ENCODE results near the gene TIFAB.

The TIFAB gene

GRCh38 chr5:135490245-135491037, 38.3 kb upstream of the TIFAB start:
- Histone ChIP-seq H3K9me3 (ENCODE audit: control insufficient read depth in 2 of 2, low read length in 2 of 2) (no peaks in the 10 kb centered on the region), H3K9ac (ENCODE audit: low read depth in 1 of 2, low read length in 2 of 2) (no peak overlapping the region), H3K27ac (ENCODE audit: low read depth in 2 of 2, low read length in 2 of 2) (no peak overlapping the region), H3K27me3 (ENCODE audit: control insufficient read depth in 2 of 2, insufficient read depth in 2 of 2, low read length in 2 of 2) (peaks cover 52 to 68% of the 10 kb centered on the region in 2 donors), H3K4me3 (ENCODE audit: low read length in 2 of 2) (no peak overlapping the region), H3K36me3 (ENCODE audit: control insufficient read depth in 2 of 2, insufficient read depth in 2 of 2, low read length in 2 of 2) (no peaks in the 10 kb centered on the region), H3K4me1 (ENCODE audit: control insufficient read depth in 2 of 2, insufficient read depth in 2 of 2, low read length in 2 of 2) (peaks cover 0 to 2% of the 10 kb centered on the region in 2 donors)

- H3K27me3 ChIP-seq (ENCODE audit: control insufficient read depth in 2 of 2, insufficient read depth in 2 of 2, low read length in 2 of 2): peaks cover 55 to 68% of the 10 kb centered on the region in 2 donors
- H3K9ac ChIP-seq (ENCODE audit: low read depth in 1 of 2, low read length in 2 of 2): no peak overlapping the region
- no peak overlapping the region for H3K4me3 ChIP-seq (ENCODE audit: low read length in 2 of 2)
- no peak overlapping the region for H3K27ac ChIP-seq (ENCODE audit: low read depth in 2 of 2, low read length in 2 of 2)
- no peaks in the 10 kb centered on the region for H3K9me3 ChIP-seq (ENCODE audit: control insufficient read depth in 2 of 2, low read length in 2 of 2)
- H3K4me1 ChIP-seq (ENCODE audit: control insufficient read depth in 2 of 2, insufficient read depth in 2 of 2, low read length in 2 of 2): peaks cover 0 to 2% of the 10 kb centered on the region in 2 donors
- H3K36me3 ChIP-seq (ENCODE audit: control insufficient read depth in 2 of 2, insufficient read depth in 2 of 2, low read length in 2 of 2): no peaks in the 10 kb centered on the region
Measured at GRCh38 chr5:135489466-135490244, 37.5 kb upstream of the TIFAB start.

- peak overlapping the region; percentile 39 to 56 for H3K4me3 ChIP-seq (ENCODE audit: low read length in 2 of 2)
- no peaks in the 10 kb centered on the region for H3K36me3 ChIP-seq (ENCODE audit: control insufficient read depth in 2 of 2, insufficient read depth in 2 of 2, low read length in 2 of 2)
- no peak overlapping the region for H3K9ac ChIP-seq (ENCODE audit: low read depth in 1 of 2, low read length in 2 of 2)
- H3K4me1 ChIP-seq (ENCODE audit: control insufficient read depth in 2 of 2, insufficient read depth in 2 of 2, low read length in 2 of 2): peaks cover 0 to 2% of the 10 kb centered on the region in 2 donors
- H3K27ac ChIP-seq (ENCODE audit: low read depth in 2 of 2, low read length in 2 of 2): no peak overlapping the region
- no peaks in the 10 kb centered on the region for H3K9me3 ChIP-seq (ENCODE audit: control insufficient read depth in 2 of 2, low read length in 2 of 2)
- H3K27me3 ChIP-seq (ENCODE audit: control insufficient read depth in 2 of 2, insufficient read depth in 2 of 2, low read length in 2 of 2): peaks cover 57 to 66% of the 10 kb centered on the region in 2 donors
Measured at GRCh38 chr5:135488727-135489465, 36.7 kb upstream of the TIFAB start.

- peaks cover 0 to 2% of the 10 kb centered on the region in 2 donors for H3K4me1 ChIP-seq (ENCODE audit: control insufficient read depth in 2 of 2, insufficient read depth in 2 of 2, low read length in 2 of 2)
- H3K4me3 ChIP-seq (ENCODE audit: low read length in 2 of 2): peak overlapping the region in 1 of 2 donors; percentile 56
- H3K9me3 ChIP-seq (ENCODE audit: control insufficient read depth in 2 of 2, low read length in 2 of 2): no peaks in the 10 kb centered on the region
- H3K36me3 ChIP-seq (ENCODE audit: control insufficient read depth in 2 of 2, insufficient read depth in 2 of 2, low read length in 2 of 2): no peaks in the 10 kb centered on the region
- no peak overlapping the region for H3K9ac ChIP-seq (ENCODE audit: low read depth in 1 of 2, low read length in 2 of 2)
- H3K27ac ChIP-seq (ENCODE audit: low read depth in 2 of 2, low read length in 2 of 2): no peak overlapping the region
- H3K27me3 ChIP-seq (ENCODE audit: control insufficient read depth in 2 of 2, insufficient read depth in 2 of 2, low read length in 2 of 2): peaks cover 55 to 60% of the 10 kb centered on the region in 2 donors
Measured at GRCh38 chr5:135487839-135488514, 35.8 kb upstream of the TIFAB start.

GRCh38 chr5:135487037-135487395, 34.9 kb upstream of the TIFAB start:
- Histone ChIP-seq H3K27me3 (ENCODE audit: control insufficient read depth in 2 of 2, insufficient read depth in 2 of 2, low read length in 2 of 2) (peaks cover 45 to 53% of the 10 kb centered on the region in 2 donors), H3K4me1 (ENCODE audit: control insufficient read depth in 2 of 2, insufficient read depth in 2 of 2, low read length in 2 of 2) (peaks cover 0 to 2% of the 10 kb centered on the region in 2 donors), H3K27ac (ENCODE audit: low read depth in 2 of 2, low read length in 2 of 2) (no peak overlapping the region), H3K9ac (ENCODE audit: low read depth in 1 of 2, low read length in 2 of 2) (no peak overlapping the region), H3K9me3 (ENCODE audit: control insufficient read depth in 2 of 2, low read length in 2 of 2) (no peaks in the 10 kb centered on the region), H3K4me3 (ENCODE audit: low read length in 2 of 2) (no peak overlapping the region), H3K36me3 (ENCODE audit: control insufficient read depth in 2 of 2, insufficient read depth in 2 of 2, low read length in 2 of 2) (no peaks in the 10 kb centered on the region)

GRCh38 chr5:135486131-135487036, 34.2 kb upstream of the TIFAB start:
- H3K27ac ChIP-seq (ENCODE audit: low read depth in 2 of 2, low read length in 2 of 2): no peak overlapping the region
- H3K27me3 ChIP-seq (ENCODE audit: control insufficient read depth in 2 of 2, insufficient read depth in 2 of 2, low read length in 2 of 2): peaks cover 42 to 47% of the 10 kb centered on the region in 2 donors
- H3K4me3 ChIP-seq (ENCODE audit: low read length in 2 of 2): no peak overlapping the region
- no peaks in the 10 kb centered on the region for H3K9me3 ChIP-seq (ENCODE audit: control insufficient read depth in 2 of 2, low read length in 2 of 2)
- no peaks in the 10 kb centered on the region for H3K36me3 ChIP-seq (ENCODE audit: control insufficient read depth in 2 of 2, insufficient read depth in 2 of 2, low read length in 2 of 2)
- peaks cover 0 to 2% of the 10 kb centered on the region in 2 donors for H3K4me1 ChIP-seq (ENCODE audit: control insufficient read depth in 2 of 2, insufficient read depth in 2 of 2, low read length in 2 of 2)
- H3K9ac ChIP-seq (ENCODE audit: low read depth in 1 of 2, low read length in 2 of 2): no peak overlapping the region

- Histone ChIP-seq H3K9ac (ENCODE audit: low read depth in 1 of 2, low read length in 2 of 2) (no peak overlapping the region), H3K27me3 (ENCODE audit: control insufficient read depth in 2 of 2, insufficient read depth in 2 of 2, low read length in 2 of 2) (peaks cover 29 to 31% of the 10 kb centered on the region in 2 donors), H3K4me3 (ENCODE audit: low read length in 2 of 2) (no peak overlapping the region), H3K4me1 (ENCODE audit: control insufficient read depth in 2 of 2, insufficient read depth in 2 of 2, low read length in 2 of 2) (peaks cover 0 to 2% of the 10 kb centered on the region in 2 donors), H3K27ac (ENCODE audit: low read depth in 2 of 2, low read length in 2 of 2) (no peak overlapping the region), H3K36me3 (ENCODE audit: control insufficient read depth in 2 of 2, insufficient read depth in 2 of 2, low read length in 2 of 2) (no peaks in the 10 kb centered on the region), H3K9me3 (ENCODE audit: control insufficient read depth in 2 of 2, low read length in 2 of 2) (no peaks in the 10 kb centered on the region)
Measured at GRCh38 chr5:135484674-135485086, 32.5 kb upstream of the TIFAB start.

GRCh38 chr5:135483254-135483653, 31.1 kb upstream of the TIFAB start:
- no peak overlapping the region for H3K27ac ChIP-seq (ENCODE audit: low read depth in 2 of 2, low read length in 2 of 2)
- no peaks in the 10 kb centered on the region for H3K4me1 ChIP-seq (ENCODE audit: control insufficient read depth in 2 of 2, insufficient read depth in 2 of 2, low read length in 2 of 2)
- H3K4me3 ChIP-seq (ENCODE audit: low read length in 2 of 2): no peak overlapping the region
- peaks cover 22 to 25% of the 10 kb centered on the region in 2 donors for H3K27me3 ChIP-seq (ENCODE audit: control insufficient read depth in 2 of 2, insufficient read depth in 2 of 2, low read length in 2 of 2)
- no peak overlapping the region for H3K9ac ChIP-seq (ENCODE audit: low read depth in 1 of 2, low read length in 2 of 2)
- no peaks in the 10 kb centered on the region for H3K36me3 ChIP-seq (ENCODE audit: control insufficient read depth in 2 of 2, insufficient read depth in 2 of 2, low read length in 2 of 2)
- H3K9me3 ChIP-seq (ENCODE audit: control insufficient read depth in 2 of 2, low read length in 2 of 2): no peaks in the 10 kb centered on the region

- Histone ChIP-seq H3K4me3 (ENCODE audit: low read length in 2 of 2) (no peak overlapping the region), H3K27me3 (ENCODE audit: control insufficient read depth in 2 of 2, insufficient read depth in 2 of 2, low read length in 2 of 2) (peaks cover 20% of the 10 kb centered on the region in 2 donors), H3K9me3 (ENCODE audit: control insufficient read depth in 2 of 2, low read length in 2 of 2) (no peaks in the 10 kb centered on the region), H3K4me1 (ENCODE audit: control insufficient read depth in 2 of 2, insufficient read depth in 2 of 2, low read length in 2 of 2) (no peaks in the 10 kb centered on the region), H3K9ac (ENCODE audit: low read depth in 1 of 2, low read length in 2 of 2) (no peak overlapping the region), H3K27ac (ENCODE audit: low read depth in 2 of 2, low read length in 2 of 2) (no peak overlapping the region), H3K36me3 (ENCODE audit: control insufficient read depth in 2 of 2, insufficient read depth in 2 of 2, low read length in 2 of 2) (no peaks in the 10 kb centered on the region)
Measured at GRCh38 chr5:135482381-135482933, 30.3 kb upstream of the TIFAB start.
